ENCODE measurements around the gene CRIM1. TPM values are rescaled to one million over a fixed set of nuclear protein-coding genes. Genes with fewer than 3 reads are reported as not detected.

CRIM1 gene
- total RNA-seq, 1 experiment from 2014 or later = 133 TPM

- Histone ChIP-seq H3K27me3 (ENCODE audit: insufficient read depth, low read depth) (no peaks in the 10 kb centered on the region), H3K4me1 (replicated peaks; ENCODE audit: insufficient read depth) (peaks cover 28% of the 10 kb centered on the region), H3K9me3 (ENCODE audit: insufficient read depth, low read depth) (peaks cover 21% of the 10 kb centered on the region), H2AFZ (no peak overlapping the region), H4K20me1 (ENCODE audit: insufficient read depth) (no peaks in the 10 kb centered on the region), H3K9me2 (ENCODE audit: insufficient read depth) (no peaks in the 10 kb centered on the region), H3K4me3 (no peak overlapping the region), H3K27ac (no peak overlapping the region), H3K4me2 (no peak overlapping the region), H3K79me2 (ENCODE audit: low read depth) (0 out of 2 replicates have a peak, but pooled peaks cover 1% of the 10 kb centered on the region), H3K36me3 (ENCODE audit: low read depth) (peaks cover 75% of the 10 kb centered on the region), H3F3A (ENCODE audit: insufficient read depth, low read depth) (peaks cover 9% of the 10 kb centered on the region; the same call in 1 of the 2 replicates)
- CTCF ChIA-PET = no interaction called here
- intact Hi-C loops (cut with micrococcal nuclease; ENCODE audit: unreplicated experiment) = no loop called here
- POLR2A ChIA-PET (ENCODE audit: unreplicated experiment) = no interaction called here
- no TSS peak for BruUV-seq (replicated peaks)
- TF ChIP-seq EZH2 (IDR thresholded peaks at IDR 0.05; ENCODE audit: low read depth) = no peak
- no peak for TF ChIP-seq CTCF (conservative IDR thresholded peaks at IDR 0.05)
- no peak for DNase-seq
Measured at GRCh38 chr2:36479406-36479805, 123.8 kb downstream of the CRIM1 start.

GRCh38 chr2:36480028-36480427 lies 124.5 kb downstream of the CRIM1 start:
- BruUV-seq (replicated peaks) = no TSS peak
- H3K4me2 ChIP-seq = no peak overlapping the region
- no peak for DNase-seq
- peaks cover 9% of the 10 kb centered on the region; the same call in 1 of the 2 replicates for H3F3A ChIP-seq (ENCODE audit: insufficient read depth, low read depth)
- intact Hi-C loops (cut with micrococcal nuclease; ENCODE audit: unreplicated experiment) = no loop called here
- H3K4me3 ChIP-seq = no peak overlapping the region
- H3K4me1 ChIP-seq (replicated peaks; ENCODE audit: insufficient read depth) = peaks cover 35% of the 10 kb centered on the region
- CTCF ChIA-PET = interaction anchor here (0.6 kb wide), 1 partner anchor 368 kb away, joined by 3 read pairs; no protein-coding TSS in a partner anchor
- H4K20me1 ChIP-seq (ENCODE audit: insufficient read depth) = no peaks in the 10 kb centered on the region
- POLR2A ChIA-PET (ENCODE audit: unreplicated experiment) = interaction anchor here (0.6 kb wide), 1 partner anchor 113 kb away, joined by 3 read pairs; no protein-coding TSS in a partner anchor
- H3K9me3 ChIP-seq (ENCODE audit: insufficient read depth, low read depth) = peaks cover 17% of the 10 kb centered on the region
- no peaks in the 10 kb centered on the region for H3K9me2 ChIP-seq (ENCODE audit: insufficient read depth)
- no peak overlapping the region for H2AFZ ChIP-seq
- TF ChIP-seq CTCF (conservative IDR thresholded peaks at IDR 0.05) = no peak
- H3K36me3 ChIP-seq (ENCODE audit: low read depth) = peaks cover 72% of the 10 kb centered on the region
- H3K27me3 ChIP-seq (ENCODE audit: insufficient read depth, low read depth) = no peaks in the 10 kb centered on the region
- peaks cover 1% of the 10 kb centered on the region; the same call in 1 of the 2 replicates for H3K79me2 ChIP-seq (ENCODE audit: low read depth)
- H3K27ac ChIP-seq = no peak overlapping the region

GRCh38 chr2:36480636-36481035 lies 125.1 kb downstream of the CRIM1 start:
- ChIA-PET POLR2A (ENCODE audit: unreplicated experiment) (no interaction called here), CTCF (no interaction called here)
- H3F3A ChIP-seq (ENCODE audit: insufficient read depth, low read depth) = peaks cover 9% of the 10 kb centered on the region; the same call in 1 of the 2 replicates
- no peaks in the 10 kb centered on the region for H4K20me1 ChIP-seq (ENCODE audit: insufficient read depth)
- no peak overlapping the region for H3K4me3 ChIP-seq
- peaks cover 41% of the 10 kb centered on the region for H3K4me1 ChIP-seq (replicated peaks; ENCODE audit: insufficient read depth)
- H3K79me2 ChIP-seq (ENCODE audit: low read depth) = peaks cover 7% of the 10 kb centered on the region; the same call in 1 of the 2 replicates
- no TSS peak for BruUV-seq (replicated peaks)
- DNase-seq = no peak
- H3K4me2 ChIP-seq = no peak overlapping the region
- peaks cover 72% of the 10 kb centered on the region for H3K36me3 ChIP-seq (ENCODE audit: low read depth)
- H3K9me2 ChIP-seq (ENCODE audit: insufficient read depth) = no peaks in the 10 kb centered on the region
- TF ChIP-seq CTCF (conservative IDR thresholded peaks at IDR 0.05) = no peak
- no peak for TF ChIP-seq EZH2 (IDR thresholded peaks at IDR 0.05; ENCODE audit: low read depth)
- H3K27me3 ChIP-seq (ENCODE audit: insufficient read depth, low read depth) = no peaks in the 10 kb centered on the region
- H3K27ac ChIP-seq = no peak overlapping the region
- peaks cover 11% of the 10 kb centered on the region for H3K9me3 ChIP-seq (ENCODE audit: insufficient read depth, low read depth)
- intact Hi-C loops (cut with micrococcal nuclease; ENCODE audit: unreplicated experiment) = no loop called here
- H2AFZ ChIP-seq = no peak overlapping the region

Data from PC-9 (cell line).